GM12874 (cell line): ENCODE measurements around the gene VANGL1.

Source experiments
- TF ChIP-seq, protein P1 (sequence below): IDR thresholded peaks from 2 replicates; pipeline ENCODE4 v1.5.1; 2011; ENCODE audit warnings: low read depth, mild to moderate bottlenecking, control low read depth, low read length, moderate library complexity; ENCODE audit not compliant: insufficient read depth

VANGL1 gene

GRCh38 chr1:115606305-115606704 lies 35.5 kb upstream of the VANGL1 start:
- TF ChIP-seq, protein P1, sequence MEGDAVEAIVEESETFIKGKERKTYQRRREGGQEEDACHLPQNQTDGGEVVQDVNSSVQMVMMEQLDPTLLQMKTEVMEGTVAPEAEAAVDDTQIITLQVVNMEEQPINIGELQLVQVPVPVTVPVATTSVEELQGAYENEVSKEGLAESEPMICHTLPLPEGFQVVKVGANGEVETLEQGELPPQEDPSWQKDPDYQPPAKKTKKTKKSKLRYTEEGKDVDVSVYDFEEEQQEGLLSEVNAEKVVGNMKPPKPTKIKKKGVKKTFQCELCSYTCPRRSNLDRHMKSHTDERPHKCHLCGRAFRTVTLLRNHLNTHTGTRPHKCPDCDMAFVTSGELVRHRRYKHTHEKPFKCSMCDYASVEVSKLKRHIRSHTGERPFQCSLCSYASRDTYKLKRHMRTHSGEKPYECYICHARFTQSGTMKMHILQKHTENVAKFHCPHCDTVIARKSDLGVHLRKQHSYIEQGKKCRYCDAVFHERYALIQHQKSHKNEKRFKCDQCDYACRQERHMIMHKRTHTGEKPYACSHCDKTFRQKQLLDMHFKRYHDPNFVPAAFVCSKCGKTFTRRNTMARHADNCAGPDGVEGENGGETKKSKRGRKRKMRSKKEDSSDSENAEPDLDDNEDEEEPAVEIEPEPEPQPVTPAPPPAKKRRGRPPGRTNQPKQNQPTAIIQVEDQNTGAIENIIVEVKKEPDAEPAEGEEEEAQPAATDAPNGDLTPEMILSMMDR: no peak

DNA sequence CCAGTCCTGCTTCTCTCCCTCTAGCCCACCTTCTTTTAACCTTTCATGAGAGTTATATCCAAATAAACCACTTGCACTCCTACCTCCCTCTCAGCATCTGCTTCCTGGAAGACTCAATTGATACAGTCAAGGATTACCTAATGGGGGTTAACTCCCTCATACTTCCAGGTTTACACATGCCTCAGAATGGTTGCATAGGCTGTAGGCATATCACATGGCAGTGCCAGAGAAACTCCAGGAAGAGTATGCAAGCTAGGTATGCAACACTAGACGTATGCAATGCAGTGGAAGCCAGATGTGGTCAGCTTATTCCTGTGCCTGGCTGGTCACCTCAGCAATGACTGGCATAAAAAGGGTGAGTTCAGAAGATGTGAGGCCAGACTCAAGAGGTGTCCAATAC lies 32.7 kb upstream of the VANGL1 start:
- TF ChIP-seq, protein P1: no peak

- TF ChIP-seq, protein P1: no peak
These were observed 28.0 kb upstream of the VANGL1 start for GRCh38 chr1:115613767-115614166.

GRCh38 chr1:115620453-115620852 lies 21.3 kb upstream of the VANGL1 start:
- TF ChIP-seq, protein P1: no peak

- TF ChIP-seq, protein P1: no peak
These were observed 20.8 kb upstream of the VANGL1 start for GRCh38 chr1:115620950-115621349.

DNA sequence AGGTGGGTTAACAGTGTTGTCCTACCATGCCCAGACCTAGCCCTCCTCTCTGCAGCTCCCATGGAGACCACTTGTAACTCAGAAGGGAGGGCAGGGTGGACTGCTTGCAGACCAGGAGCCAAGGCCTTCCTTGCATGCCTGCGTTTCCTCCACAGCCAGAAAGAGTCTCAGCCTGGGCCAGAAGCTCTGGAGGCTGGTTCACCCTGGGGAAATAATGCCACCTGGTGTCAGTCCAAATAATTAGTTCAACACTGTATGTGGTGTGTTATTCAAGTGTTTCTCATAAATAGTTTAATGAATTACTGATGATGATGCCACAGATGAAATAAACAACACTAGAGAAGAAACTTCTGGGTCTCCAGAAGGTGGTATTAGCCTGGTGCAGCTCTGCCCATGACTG lies 16.9 kb upstream of the VANGL1 start:
- TF ChIP-seq, protein P1: no peak

GRCh38 chr1:115630342-115630741 lies 11.4 kb upstream of the VANGL1 start:
- TF ChIP-seq, protein P1: no peak
